HG03439 (cell line): ENCODE measurements around the gene NRF1.

Experiments
- ATAC-seq: cut with Tn5 transposase; IDR thresholded peaks from one replicate; pipeline ENCODE4 v1.9.1; 2021; ENCODE audit warnings: mild to moderate bottlenecking, moderate library complexity; ENCODE audit not compliant: unreplicated experiment

NRF1 gene

GRCh38 chr7:129796186-129796775, 184.8 kb downstream of the NRF1 start:
- ATAC-seq, result no peak

DNA sequence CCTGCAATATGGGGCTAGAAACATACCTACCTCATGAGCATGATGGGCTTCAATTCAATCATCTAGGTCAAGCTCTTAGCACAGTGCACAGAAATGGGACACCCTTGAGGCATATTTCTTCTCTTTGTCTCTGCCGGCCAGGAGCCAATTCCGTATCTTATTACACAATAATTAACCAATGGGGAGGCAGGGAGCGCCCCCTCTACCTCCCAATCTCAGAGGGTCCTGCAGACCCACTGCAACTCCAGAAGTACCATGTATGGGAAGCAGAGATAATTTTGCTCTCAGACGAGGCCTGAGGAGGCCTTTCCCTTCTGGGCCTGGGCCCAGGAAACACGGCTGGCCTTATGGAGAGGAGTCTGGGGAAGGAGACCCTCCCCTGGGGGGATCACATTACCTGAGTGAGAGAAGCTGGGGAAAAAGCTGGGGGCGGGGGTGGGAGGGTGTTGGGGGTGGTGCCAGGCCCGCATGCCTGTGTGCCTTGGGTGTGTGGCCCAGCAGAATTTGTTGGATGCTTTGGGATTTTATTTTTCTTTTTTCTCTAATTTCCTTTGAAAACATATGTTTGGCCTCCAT, 185.8 kb downstream of the NRF1 start:
- ATAC-seq, result no peak

- no peak for ATAC-seq
These were observed 187.3 kb downstream of the NRF1 start for GRCh38 chr7:129798616-129799349.

DNA sequence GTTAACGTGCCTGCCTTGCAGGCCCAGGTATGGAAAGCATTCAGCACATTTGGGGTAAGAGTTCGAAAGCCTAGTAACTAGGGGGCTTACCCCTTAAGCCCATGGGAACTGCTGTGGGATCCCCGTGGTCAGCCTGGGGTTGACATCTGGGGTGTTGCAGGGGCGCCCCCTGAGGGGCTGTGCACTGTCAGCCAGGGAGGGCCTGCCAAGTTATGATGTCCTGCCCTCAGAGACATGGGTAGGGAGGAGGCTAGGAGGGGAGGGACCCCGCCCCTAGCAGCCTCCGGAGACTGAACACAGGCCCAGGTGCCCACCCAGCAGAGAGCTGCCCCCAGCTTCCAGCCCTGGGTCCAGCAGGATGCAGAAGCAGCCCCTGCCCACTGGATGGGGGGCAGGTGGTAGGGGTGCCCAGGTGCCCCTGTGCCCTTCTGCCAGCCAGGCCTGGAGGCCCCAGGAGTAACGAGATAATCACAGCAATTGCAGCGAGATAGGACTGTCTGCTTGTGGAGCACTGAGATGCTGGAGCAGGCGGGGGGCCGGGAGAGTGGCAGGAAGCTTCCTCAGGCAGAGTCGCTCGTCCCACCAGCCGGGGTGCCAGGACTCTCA, 187.9 kb downstream of the NRF1 start:
- ATAC-seq, result no peak

- no peak for ATAC-seq
These were observed 189.4 kb downstream of the NRF1 start for GRCh38 chr7:129800901-129801300.

GRCh38 chr7:129801882-129802281, 190.4 kb downstream of the NRF1 start:
- ATAC-seq, result no peak

DNA sequence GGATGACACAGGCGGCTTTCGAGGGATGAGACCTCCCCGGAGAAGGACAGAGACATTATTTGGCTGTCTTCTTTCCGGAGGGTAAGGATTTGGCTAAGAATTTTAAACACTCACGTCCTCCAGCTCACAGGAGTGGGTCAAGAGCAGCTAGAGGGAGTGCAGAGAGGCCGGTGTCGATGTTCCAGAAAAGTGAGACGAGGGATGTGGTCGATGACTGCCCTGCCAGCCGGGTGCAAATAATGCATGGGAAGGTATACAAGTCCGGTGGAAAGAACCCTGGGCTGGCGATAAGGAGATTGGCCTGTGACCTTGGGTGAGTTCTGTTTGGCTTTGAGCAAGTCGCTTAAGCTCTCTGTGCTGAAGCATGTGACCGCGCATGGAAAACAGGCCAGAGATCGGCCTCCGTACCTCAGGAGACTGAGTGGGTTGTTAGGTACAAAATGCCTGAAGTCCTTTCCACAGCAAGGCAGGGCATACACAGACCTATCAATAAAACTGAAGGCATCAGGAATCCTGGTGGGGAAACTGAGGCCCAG, 192.1 kb downstream of the NRF1 start:
- ATAC-seq, result no peak

DNA sequence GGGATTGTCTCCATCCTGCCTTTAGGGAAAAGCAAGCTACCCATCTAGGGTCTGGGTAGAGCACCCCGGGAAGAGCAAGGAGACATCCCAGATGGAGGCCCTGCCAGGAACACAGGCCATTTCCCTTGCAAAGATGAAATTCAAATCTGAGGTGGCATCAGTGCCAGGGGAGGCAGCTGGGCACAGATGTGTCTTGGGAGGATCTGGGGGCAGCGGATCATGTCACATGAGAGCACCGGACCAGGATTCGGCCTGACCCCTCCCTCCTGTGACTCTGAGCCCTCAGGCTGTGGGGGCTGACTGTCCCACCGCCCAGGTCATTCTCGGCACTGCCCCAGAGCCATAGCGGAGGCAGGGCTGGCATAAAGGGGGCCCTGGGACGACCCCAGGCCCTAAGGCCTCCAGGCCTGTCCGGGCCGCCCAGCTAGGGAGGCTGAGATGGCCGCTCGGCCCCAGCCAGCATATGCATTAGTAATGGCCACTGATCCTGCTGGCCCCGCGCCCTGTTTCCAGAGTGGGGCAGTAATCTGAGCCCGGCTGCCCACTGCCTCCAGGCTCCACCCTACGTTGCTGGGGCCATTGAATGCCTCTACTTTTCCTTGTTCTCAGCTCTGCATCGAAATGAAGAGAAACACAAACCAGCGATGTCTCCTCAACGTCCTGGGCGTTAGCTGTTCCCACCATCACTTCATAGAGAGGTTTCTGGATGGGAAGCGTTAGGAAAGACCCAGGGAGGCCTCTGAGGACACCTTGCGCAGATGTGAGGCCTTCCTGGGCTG, 192.8 kb downstream of the NRF1 start:
- no peak for ATAC-seq

DNA sequence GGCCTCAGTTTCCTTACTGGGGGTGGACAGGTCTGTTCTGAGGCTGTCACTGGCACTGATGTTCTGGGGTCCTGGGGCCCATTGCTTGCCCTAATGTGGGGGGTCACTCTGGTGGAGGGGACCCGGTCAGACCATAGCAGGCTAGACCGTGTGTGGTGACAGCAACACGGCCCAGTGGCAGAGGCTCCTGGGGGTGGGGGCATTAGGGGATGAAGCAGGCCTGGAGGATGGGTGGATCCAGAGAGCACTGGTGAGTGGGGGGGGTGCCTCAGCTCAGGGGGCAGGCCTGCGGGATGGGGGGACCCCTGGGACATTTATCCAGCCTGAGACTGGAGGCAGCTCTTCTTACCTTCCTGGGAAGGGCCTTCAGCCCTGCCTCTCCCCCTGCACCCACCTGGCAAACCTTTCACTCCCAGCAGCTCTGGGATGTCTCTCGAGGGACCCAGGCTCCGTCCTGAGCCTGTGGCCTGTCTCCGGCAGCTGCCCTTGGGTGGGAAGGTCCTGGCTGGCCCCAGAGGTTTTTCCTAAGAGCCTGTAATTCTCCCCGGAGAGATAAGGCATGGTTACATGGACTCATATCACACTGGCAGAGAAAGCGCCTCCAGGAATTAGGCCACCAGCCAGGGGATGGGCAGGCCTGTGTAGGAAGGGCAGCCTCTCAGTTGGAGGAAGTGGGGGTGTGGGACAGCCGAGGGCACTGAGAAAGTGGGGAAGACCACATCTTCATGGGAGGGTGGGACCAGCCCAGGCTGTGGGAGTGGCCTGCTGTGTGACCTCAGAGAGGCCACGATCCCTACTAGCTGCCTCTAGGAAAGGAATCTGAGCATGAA, 193.6 kb downstream of the NRF1 start:
- no peak for ATAC-seq
